Aorta (tissue), 5 donors: Measurements from ENCODE around the gene NLGN1. TPM values are rescaled to one million over a fixed set of nuclear protein-coding genes. Genes with fewer than 3 reads are reported as not detected.

ENCODE experiments used
- ATAC-seq: fragments of 200-7000 bp; cut with Tn5 transposase; one replicate; pipeline ENCODE4 v1.9.1; 2022; ENCODE audit warnings: moderate library complexity; ENCODE audit not compliant: low FRiP score
- DNase-seq, 2 donors: peaks; one replicate each; pipeline ENCODE4 v3.0.0-alpha.2; 2020
- H3K27ac ChIP-seq, 2 donors: one replicate each; pipeline ENCODE4 v1.5.1; 2013; ENCODE audit warnings: low read length in 2 of 2, mild to moderate bottlenecking in 2 of 2, moderate library complexity in 2 of 2, control low read depth in 1 of 2, inconsistent platforms in 1 of 2, low read depth in 1 of 2
- H3K27me3 ChIP-seq, 2 donors: one replicate each; pipeline ENCODE4 v1.6.1; 2013; ENCODE audit warnings: control low read depth in 1 of 2, low read length in 1 of 2, mild to moderate bottlenecking in 1 of 2, moderate library complexity in 1 of 2; ENCODE audit not compliant: insufficient read depth in 2 of 2, control insufficient read depth in 1 of 2
- H3K36me3 ChIP-seq, 2 donors: one replicate each; pipeline ENCODE4 v1.6.1; 2013; ENCODE audit warnings: control low read depth in 1 of 2, low read length in 1 of 2, mild to moderate bottlenecking in 1 of 2; ENCODE audit not compliant: insufficient read depth in 2 of 2, control insufficient read depth in 1 of 2
- H3K4me1 ChIP-seq, 2 donors: one replicate each; pipeline ENCODE4 v1.6.1; 2013; ENCODE audit warnings: low read length in 2 of 2, control low read depth in 1 of 2, mild to moderate bottlenecking in 1 of 2, moderate library complexity in 1 of 2; ENCODE audit not compliant: insufficient read depth in 2 of 2, control insufficient read depth in 1 of 2
- H3K4me3 ChIP-seq, 2 donors: one replicate each; pipeline ENCODE4 v1.5.1; 2013; ENCODE audit warnings: low read length in 2 of 2, control low read depth in 1 of 2, mild to moderate bottlenecking in 1 of 2
- H3K9me3 ChIP-seq: one replicate; pipeline ENCODE4 v1.6.1; 2013; ENCODE audit warnings: mild to moderate bottlenecking, low read length; ENCODE audit not compliant: control insufficient read depth
- WGBS, 2 donors: extraction: QIAGEN DNeasy Blood & Tissue Kit; methylation state at CpG; one replicate each; pipeline ENCODE4 v1.1.7; 2013; 5-methylcytosine and 5-hydroxymethylcytosine counted together
- intact Hi-C, 2 donors: fragments of 100-400 bp; cut with DNase I; formaldehyde crosslinking; loops; one replicate each; pipeline versions ENCODE4 v1.14.2 to v1.15.0; 2022
- polyA plus RNA-seq, 2 donors: library from polyadenylated mRNA; stranded (reverse); fragments of 200-250 nt; gene quantifications; one replicate each; pipeline ENCODE4 v1.2.3, GENCODE V29; 2013
- total RNA-seq, 2 donors: library from RNA; stranded (reverse); fragmentation: NEBNext Ultra II Directional; extraction: Animal tissue kit (Norgen Biotek cat#: 25700); gene quantifications; one replicate each; pipeline ENCODE4 v1.2.1, GENCODE V29; 2021
- donor health status: healthy with polysubstance abuse.
- donor health status: Bipolar disorder and iron deficiency.
- donor health status: DM: no; HTN: no; CAD: no.
- donor health status: DM: no; HTN: no; CAD: no.
- donor health status: DM: yes; HTN: yes; CAD: no.

NLGN1 gene
- total and polyA plus RNA-seq, 4 donors = 0.50 to 20.0 (median 8.6) TPM

DNA sequence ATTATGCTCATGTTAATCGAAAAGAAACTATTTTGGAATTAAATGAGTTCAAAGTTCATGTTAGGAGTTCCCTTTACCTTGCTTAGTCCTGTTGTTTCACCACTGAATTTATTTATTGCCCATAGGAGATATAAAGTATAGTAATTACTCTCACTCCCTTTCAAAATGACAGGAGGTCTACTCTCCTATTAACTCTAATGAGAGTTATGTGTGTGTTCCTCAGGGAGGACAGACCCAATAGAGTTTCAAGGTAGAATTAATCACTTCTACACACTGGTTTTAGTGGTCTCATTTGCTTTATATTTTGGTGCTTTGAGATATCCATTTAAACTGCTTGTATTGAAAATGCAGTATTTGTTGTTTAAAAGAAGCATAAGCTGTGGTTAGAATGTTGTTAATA is 398.9 kb downstream of the NLGN1 start:
- DNase-seq (no peak), ATAC-seq (no peak)
- intact Hi-C loops = no loop called here
- Histone ChIP-seq H3K4me3 (no peak overlapping the region), H3K27ac (no peak overlapping the region), H3K27me3 (no peaks in the 10 kb centered on the region), H3K9me3 (no peaks in the 10 kb centered on the region), H3K4me1 (no peaks in the 10 kb centered on the region), H3K36me3 (no peaks in the 10 kb centered on the region)
- 86 to 98% methylated on average over 1 of the region's 1 CpG for WGBS, 2 donors

- no peak for DNase-seq
- no peak for ATAC-seq
- Histone ChIP-seq H3K36me3 (no peaks in the 10 kb centered on the region), H3K9me3 (no peaks in the 10 kb centered on the region), H3K27ac (no peak overlapping the region), H3K27me3 (no peaks in the 10 kb centered on the region), H3K4me1 (no peaks in the 10 kb centered on the region), H3K4me3 (no peak overlapping the region)
- intact Hi-C loops = no loop called here
- WGBS, 2 donors = 79 to 80% methylated on average over 3 of the region's 3 CpGs
These were observed 399.3 kb downstream of the NLGN1 start for GRCh38 chr3:173796890-173797289.

- Histone ChIP-seq H3K4me3 (no peak overlapping the region), H3K4me1 (no peaks in the 10 kb centered on the region), H3K36me3 (no peaks in the 10 kb centered on the region), H3K27me3 (no peaks in the 10 kb centered on the region), H3K27ac (no peak overlapping the region), H3K9me3 (no peaks in the 10 kb centered on the region)
- intact Hi-C loops = no loop called here
- WGBS, 2 donors = 82% methylated on average over 4 of the region's 4 CpGs
- DNase-seq = no peak
- ATAC-seq = no peak
These were observed 401.7 kb downstream of the NLGN1 start for GRCh38 chr3:173799060-173799816.

- Histone ChIP-seq H3K9me3 (no peaks in the 10 kb centered on the region), H3K4me3 (no peak overlapping the region), H3K27me3 (no peaks in the 10 kb centered on the region), H3K4me1 (no peaks in the 10 kb centered on the region), H3K27ac (no peak overlapping the region), H3K36me3 (no peaks in the 10 kb centered on the region)
- WGBS, 2 donors = 95% methylated on average over 2 of the region's 2 CpGs
- ATAC-seq (no peak), DNase-seq (no peak)
- intact Hi-C loops = no loop called here
These were observed 402.6 kb downstream of the NLGN1 start for GRCh38 chr3:173800154-173800553.

DNA sequence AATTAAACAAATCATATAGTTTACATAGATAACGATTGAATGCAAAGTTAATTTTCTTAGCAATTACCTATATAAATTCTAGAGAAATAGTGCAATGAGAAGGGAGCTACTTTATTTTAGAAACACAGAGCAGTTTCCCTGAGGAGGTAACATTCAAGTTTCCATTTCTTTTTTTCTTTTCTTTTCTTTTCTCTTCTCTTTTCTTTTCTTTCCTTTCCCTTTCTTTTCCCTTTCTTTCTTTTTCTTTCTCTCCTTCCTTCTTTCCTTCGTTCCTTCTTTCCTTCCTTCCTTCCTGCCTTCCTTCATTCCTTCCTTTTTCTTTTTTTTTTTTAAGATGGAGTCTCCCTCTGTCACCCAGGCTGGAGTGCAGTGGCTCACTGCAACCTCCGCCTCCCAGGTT is 417.3 kb downstream of the NLGN1 start:
- Histone ChIP-seq H3K27me3 (no peaks in the 10 kb centered on the region), H3K4me1 (no peaks in the 10 kb centered on the region), H3K9me3 (peaks cover 1% of the 10 kb centered on the region), H3K27ac (no peak overlapping the region), H3K36me3 (no peaks in the 10 kb centered on the region), H3K4me3 (no peak overlapping the region)
- no peak for DNase-seq
- ATAC-seq = no peak
- intact Hi-C loops = no loop called here
- WGBS, 2 donors = 96 to 97% methylated on average over 3 of the region's 3 CpGs

DNA sequence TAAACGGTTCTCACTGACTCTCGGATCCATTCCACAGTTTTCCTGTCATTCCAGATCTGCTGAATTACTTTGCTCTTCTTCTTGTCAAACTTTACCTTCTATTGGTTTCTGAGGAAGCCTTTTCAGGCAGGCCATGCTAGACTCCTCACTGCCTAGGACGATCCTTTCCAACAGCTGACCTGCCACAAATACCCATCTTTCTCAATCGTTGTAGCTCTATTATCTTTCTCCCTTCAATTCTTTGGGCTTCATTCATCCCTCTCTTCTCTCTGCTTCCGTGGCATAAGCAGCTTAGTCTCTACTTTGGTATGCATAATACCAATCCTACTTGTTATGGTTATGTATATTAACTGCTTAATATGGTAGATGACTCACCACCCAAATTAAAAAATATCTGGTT is 421.8 kb downstream of the NLGN1 start:
- intact Hi-C loops = no loop called here
- H3K27me3 ChIP-seq = no peaks in the 10 kb centered on the region
- no peak overlapping the region for H3K27ac ChIP-seq
- H3K36me3 ChIP-seq = no peaks in the 10 kb centered on the region
- H3K4me1 ChIP-seq = no peaks in the 10 kb centered on the region
- no peaks in the 10 kb centered on the region for H3K9me3 ChIP-seq
- 90 to 91% methylated on average over 5 of the region's 5 CpGs for WGBS, 2 donors
- no peak overlapping the region for H3K4me3 ChIP-seq
- ATAC-seq (no peak), DNase-seq (no peak)

DNA sequence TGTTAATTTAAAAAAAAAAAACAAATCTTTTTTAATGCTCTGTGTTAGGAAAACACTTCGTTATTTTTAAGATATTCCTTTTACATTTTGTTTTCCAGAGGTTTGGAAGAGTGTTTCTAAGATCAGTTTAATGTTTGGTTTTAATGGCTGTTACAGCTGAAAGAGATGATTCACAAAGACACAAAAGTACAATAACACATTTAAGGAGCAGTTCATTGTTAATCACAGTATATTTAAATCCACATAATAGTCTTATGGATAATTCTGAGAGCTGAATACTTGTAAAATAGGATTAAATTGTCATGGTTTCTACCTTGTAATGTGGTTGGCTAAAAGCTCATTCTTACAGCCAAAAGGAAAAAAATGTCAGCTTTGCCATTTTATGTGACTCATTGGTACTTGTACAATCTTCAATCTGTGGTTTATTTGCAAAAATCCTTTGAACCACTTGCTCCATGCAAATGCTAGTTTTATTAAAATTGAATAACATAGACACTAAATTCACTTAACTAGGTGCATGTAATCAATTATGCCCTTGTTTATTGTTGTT is 426.4 kb downstream of the NLGN1 start:
- DNase-seq (no peak), ATAC-seq (no peak)
- Histone ChIP-seq H3K4me3 (no peak overlapping the region), H3K36me3 (no peaks in the 10 kb centered on the region), H3K4me1 (no peaks in the 10 kb centered on the region), H3K27ac (no peak overlapping the region), H3K9me3 (peaks cover 2% of the 10 kb centered on the region), H3K27me3 (no peaks in the 10 kb centered on the region)
- WGBS, 2 donors = 95 to 100% methylated on average over 1 of the region's 1 CpG
- intact Hi-C loops = no loop called here

GRCh38 chr3:173825730-173826129 is 428.2 kb downstream of the NLGN1 start:
- no peak for ATAC-seq
- Histone ChIP-seq H3K27me3 (no peaks in the 10 kb centered on the region), H3K4me1 (no peaks in the 10 kb centered on the region), H3K4me3 (no peak overlapping the region), H3K36me3 (no peaks in the 10 kb centered on the region), H3K27ac (no peak overlapping the region), H3K9me3 (peaks cover 2% of the 10 kb centered on the region)
- intact Hi-C loops = no loop called here
- WGBS, 2 donors = 86 to 91% methylated on average over 1 of the region's 1 CpG
- no peak for DNase-seq

- DNase-seq (no peak), ATAC-seq (no peak)
- no peak overlapping the region for H3K27ac ChIP-seq
- no peaks in the 10 kb centered on the region for H3K36me3 ChIP-seq
- H3K27me3 ChIP-seq = no peaks in the 10 kb centered on the region
- 75 to 85% methylated on average over 6 of the region's 6 CpGs for WGBS, 2 donors
- H3K4me1 ChIP-seq = no peaks in the 10 kb centered on the region
- no peak overlapping the region for H3K4me3 ChIP-seq
- peaks cover 2% of the 10 kb centered on the region for H3K9me3 ChIP-seq
- intact Hi-C loops = no loop called here
These were observed 428.9 kb downstream of the NLGN1 start for GRCh38 chr3:173826416-173826815.
